ENCODE results near the gene TSPAN5. TPM values are rescaled to one million over a fixed set of nuclear protein-coding genes. Genes with fewer than 3 reads are reported as not detected.

TSPAN5 gene
- total RNA-seq, 1 donor from 2014 or later = 21.1 TPM

DNA sequence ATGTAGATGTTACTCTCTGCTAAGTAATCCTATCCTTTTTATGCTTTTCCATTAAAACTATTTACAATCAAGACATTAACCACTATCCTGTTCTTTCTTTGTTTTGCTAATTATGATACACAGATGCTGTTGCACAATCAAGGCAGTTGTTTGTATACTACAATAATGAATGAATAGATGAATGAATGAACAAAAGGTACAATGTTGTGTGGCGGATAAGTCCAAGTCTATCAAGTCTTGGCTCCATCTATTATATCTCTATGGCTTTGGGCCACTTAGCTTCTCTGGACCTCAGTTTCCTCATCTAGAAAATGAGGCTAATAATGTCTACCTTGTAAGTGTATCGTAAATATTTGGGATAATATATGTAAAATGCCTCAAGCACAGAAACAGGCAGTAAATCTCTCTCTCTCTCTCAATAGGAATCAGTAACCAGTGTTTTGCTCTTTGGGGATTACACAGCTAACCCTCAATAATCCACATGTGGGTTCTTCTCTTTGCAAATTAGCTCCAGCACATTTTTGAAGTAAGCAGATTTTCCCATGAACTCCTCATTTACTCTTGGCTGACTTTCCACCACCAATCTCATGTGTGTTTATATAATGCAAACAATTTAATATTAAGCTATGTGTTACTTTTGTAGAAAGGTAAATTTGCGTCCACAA lies 27.8 kb upstream of the TSPAN5 start:
- peaks cover 4% of the 10 kb centered on the region for H3K36me3 Mint-ChIP-seq (ENCODE audit: low read depth)
- no peak overlapping the region for H3K4me3 Mint-ChIP-seq (ENCODE audit: low read depth)
- H3K27ac Mint-ChIP-seq = no peak overlapping the region
- H3K4me1 Mint-ChIP-seq (ENCODE audit: low read depth) = peaks cover 24% of the 10 kb centered on the region
- intact Hi-C loops (cut with micrococcal nuclease) = loop anchor here (5.0 kb wide), 1 partner anchor 44 kb away; no protein-coding TSS in a partner anchor
- H3K27me3 Mint-ChIP-seq (ENCODE audit: low read depth) = no peaks in the 10 kb centered on the region
- H3K9me3 Mint-ChIP-seq = peaks cover 12% of the 10 kb centered on the region
- DNase-seq (ENCODE audit: low spot score) = no peak

DNA sequence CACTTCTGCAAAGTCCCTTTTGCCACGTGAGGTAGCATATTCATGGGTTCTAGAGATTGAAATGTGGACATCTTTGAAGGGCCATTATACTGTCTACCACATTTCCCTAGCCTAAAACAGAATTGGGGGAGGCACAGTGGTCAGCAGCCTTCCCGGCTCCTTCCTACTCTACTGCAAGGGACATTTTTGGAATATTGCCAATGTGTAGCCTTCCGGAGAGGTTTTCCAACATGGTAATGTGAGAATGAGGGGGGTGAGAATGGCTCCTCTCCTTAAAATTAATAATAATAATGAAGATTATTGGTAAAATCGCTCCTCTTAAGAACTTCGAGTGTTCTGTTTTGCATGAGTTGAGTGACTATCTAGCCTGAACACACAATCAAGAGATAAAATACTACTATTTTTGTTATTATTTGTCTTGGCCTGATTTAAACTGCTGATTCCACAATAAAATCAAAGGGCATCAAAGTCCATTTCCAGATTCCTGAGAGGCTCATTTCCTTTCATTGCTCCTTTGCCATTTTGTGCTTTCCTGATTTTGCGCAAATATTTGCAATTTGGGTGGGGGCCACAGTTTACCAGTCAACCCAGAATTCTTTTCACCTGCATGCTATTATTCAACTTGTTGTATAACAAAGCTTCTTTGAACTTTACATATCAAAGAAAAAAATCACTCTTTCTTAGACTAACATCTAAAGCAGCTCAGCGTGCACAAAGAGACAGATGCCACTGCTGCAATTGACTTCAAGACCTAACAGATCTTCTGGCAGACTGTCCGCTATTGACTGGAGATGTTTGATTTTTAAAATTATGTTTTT lies 27.0 kb upstream of the TSPAN5 start:
- Mint-ChIP-seq H3K9me3 (peaks cover 8% of the 10 kb centered on the region), H3K27ac (no peak overlapping the region), H3K36me3 (ENCODE audit: low read depth) (no peaks in the 10 kb centered on the region), H3K4me3 (ENCODE audit: low read depth) (no peak overlapping the region), H3K27me3 (ENCODE audit: low read depth) (no peaks in the 10 kb centered on the region), H3K4me1 (ENCODE audit: low read depth) (peaks cover 21% of the 10 kb centered on the region)
- DNase-seq (ENCODE audit: low spot score) = no peak
- intact Hi-C loops (cut with micrococcal nuclease) = loop anchor here (5.0 kb wide), 1 partner anchor 43 kb away; no protein-coding TSS in a partner anchor

DNA sequence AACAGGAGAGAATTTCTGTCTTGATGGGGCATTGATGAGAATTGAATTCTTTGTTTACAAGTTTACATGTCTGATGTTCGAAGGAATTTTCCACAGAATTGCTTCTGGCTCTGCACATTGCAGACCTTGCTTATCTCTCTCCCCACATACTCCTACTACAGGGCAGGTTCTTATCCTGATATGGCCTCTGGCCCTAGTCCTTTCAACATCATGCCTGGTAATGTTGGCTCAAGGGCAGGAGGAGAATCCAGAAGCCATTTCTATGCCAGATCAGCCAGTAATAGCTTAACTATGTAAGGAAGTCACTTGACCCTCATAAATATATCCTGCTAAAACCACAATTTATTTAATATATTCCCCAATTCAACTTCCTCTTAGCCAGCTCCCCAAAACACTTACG lies 24.3 kb upstream of the TSPAN5 start:
- no peak overlapping the region for H3K27ac Mint-ChIP-seq
- no peaks in the 10 kb centered on the region for H3K9me3 Mint-ChIP-seq
- DNase-seq (ENCODE audit: low spot score) = no peak
- H3K36me3 Mint-ChIP-seq (ENCODE audit: low read depth) = no peaks in the 10 kb centered on the region
- H3K27me3 Mint-ChIP-seq (ENCODE audit: low read depth) = peaks cover 2% of the 10 kb centered on the region
- H3K4me1 Mint-ChIP-seq (ENCODE audit: low read depth) = peaks cover 5% of the 10 kb centered on the region
- intact Hi-C loops (cut with micrococcal nuclease) = no loop called here
- H3K4me3 Mint-ChIP-seq (ENCODE audit: low read depth) = no peak overlapping the region

DNA sequence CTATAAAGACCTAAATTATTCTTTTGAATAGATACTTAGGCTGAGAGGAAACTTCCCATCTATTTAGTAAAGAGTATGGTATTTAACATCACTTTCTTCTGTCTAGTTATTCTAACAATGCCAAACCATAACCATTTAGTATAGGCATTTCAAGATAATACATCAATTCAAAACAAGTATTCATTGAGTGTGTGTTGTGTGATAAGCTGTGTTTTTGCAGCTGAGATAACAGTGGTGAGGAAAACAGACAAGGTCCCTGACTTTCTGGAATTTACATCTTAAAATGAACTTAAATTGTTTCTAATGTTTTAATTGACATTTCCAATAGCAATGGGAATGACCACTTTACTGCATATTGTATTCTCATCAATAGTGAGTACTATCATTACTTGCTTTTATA lies 22.4 kb upstream of the TSPAN5 start:
- Mint-ChIP-seq H3K27me3 (ENCODE audit: low read depth) (peaks cover 7% of the 10 kb centered on the region), H3K9me3 (no peaks in the 10 kb centered on the region), H3K4me3 (ENCODE audit: low read depth) (no peak overlapping the region), H3K27ac (no peak overlapping the region), H3K4me1 (ENCODE audit: low read depth) (peaks cover 2% of the 10 kb centered on the region), H3K36me3 (ENCODE audit: low read depth) (no peaks in the 10 kb centered on the region)
- DNase-seq (ENCODE audit: low spot score) = no peak
- intact Hi-C loops (cut with micrococcal nuclease) = no loop called here

DNA sequence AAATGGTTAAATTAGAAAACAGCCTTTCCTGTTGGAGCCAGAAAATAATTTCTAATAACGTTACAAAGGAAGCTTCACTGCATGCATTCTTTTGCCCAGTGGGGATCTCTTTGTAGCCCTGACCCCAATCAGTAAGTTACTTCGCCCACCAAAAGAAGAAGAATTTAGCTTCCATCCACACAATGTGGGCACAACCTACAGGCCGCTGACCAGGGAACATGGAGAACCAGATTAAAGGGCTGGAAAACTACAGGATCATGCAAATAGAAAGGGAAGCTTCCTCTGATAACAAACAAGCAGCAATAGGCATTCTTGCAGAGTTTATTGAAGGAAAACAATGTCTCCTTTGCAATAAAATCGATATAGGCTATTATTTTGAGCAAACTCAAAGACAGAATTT lies 21.3 kb upstream of the TSPAN5 start:
- intact Hi-C loops (cut with micrococcal nuclease) = no loop called here
- H3K9me3 Mint-ChIP-seq = no peaks in the 10 kb centered on the region
- H3K27me3 Mint-ChIP-seq (ENCODE audit: low read depth) = peaks cover 7% of the 10 kb centered on the region
- H3K4me3 Mint-ChIP-seq (ENCODE audit: low read depth) = no peak overlapping the region
- no peaks in the 10 kb centered on the region for H3K36me3 Mint-ChIP-seq (ENCODE audit: low read depth)
- H3K4me1 Mint-ChIP-seq (ENCODE audit: low read depth) = peaks cover 2% of the 10 kb centered on the region
- H3K27ac Mint-ChIP-seq = no peak overlapping the region
- DNase-seq (ENCODE audit: low spot score) = no peak

DNA sequence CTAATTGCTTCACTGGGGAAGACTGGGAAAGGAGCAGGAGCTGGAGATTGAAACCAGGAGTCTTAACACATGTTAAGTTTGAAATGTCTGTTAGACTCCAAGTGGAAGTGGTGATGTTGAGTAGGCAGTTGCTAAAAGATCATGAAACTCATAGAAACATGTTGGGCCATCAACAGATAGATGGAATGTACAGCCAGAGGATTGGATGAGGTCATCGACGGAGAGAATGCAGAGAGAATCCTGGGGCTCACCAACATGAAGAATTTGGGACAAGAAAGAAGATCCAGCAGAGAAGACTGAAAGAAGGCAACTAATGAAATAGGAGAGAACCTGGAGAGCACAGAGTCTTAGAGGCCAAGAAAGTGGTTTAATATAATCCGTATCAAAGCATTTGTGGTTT lies 19.4 kb upstream of the TSPAN5 start:
- H3K9me3 Mint-ChIP-seq = no peaks in the 10 kb centered on the region
- H3K4me1 Mint-ChIP-seq (ENCODE audit: low read depth) = peaks cover 12% of the 10 kb centered on the region
- H3K27ac Mint-ChIP-seq = no peak overlapping the region
- intact Hi-C loops (cut with micrococcal nuclease) = no loop called here
- H3K27me3 Mint-ChIP-seq (ENCODE audit: low read depth) = peaks cover 7% of the 10 kb centered on the region
- no peak for DNase-seq (ENCODE audit: low spot score)
- no peak overlapping the region for H3K4me3 Mint-ChIP-seq (ENCODE audit: low read depth)
- H3K36me3 Mint-ChIP-seq (ENCODE audit: low read depth) = no peaks in the 10 kb centered on the region

DNA sequence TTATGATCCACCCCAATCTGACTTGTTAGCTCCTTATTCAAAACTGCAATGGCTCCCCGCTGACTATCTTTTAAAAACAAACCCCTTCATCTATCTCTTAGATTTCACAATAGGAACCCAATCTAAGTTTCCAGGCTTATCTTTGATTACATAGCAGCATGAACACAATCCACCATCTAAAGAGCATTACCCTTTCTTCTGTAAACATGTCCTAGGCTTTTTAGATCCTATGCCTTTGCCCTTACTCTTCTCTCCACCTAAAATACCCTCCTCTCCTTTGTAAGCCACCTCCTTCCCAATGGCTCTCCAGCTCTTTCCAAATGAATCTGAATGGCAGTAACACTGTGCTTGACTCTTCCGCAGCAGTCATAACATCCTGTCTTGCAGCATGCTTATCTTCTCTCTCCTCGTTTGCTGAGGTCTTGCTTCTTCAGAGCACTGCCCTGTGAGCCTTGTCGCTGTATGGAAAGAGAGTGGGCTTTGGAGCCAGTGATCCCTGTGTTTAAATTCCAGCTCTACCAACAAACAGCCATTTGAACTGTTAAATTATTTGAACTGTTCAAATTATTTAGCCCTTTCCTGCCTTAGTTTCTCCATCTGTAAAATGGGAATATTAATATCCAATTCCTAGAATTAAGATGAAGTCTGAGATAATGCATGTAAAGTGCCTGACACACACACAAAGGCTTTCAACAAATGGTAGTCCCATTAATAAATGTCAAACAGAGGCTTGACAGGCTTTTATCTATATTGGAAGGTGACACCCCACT lies 16.2 kb upstream of the TSPAN5 start:
- no peak for DNase-seq (ENCODE audit: low spot score)
- Mint-ChIP-seq H3K36me3 (ENCODE audit: low read depth) (no peaks in the 10 kb centered on the region), H3K27ac (no peak overlapping the region), H3K27me3 (ENCODE audit: low read depth) (peaks cover 7% of the 10 kb centered on the region), H3K4me1 (ENCODE audit: low read depth) (peaks cover 24% of the 10 kb centered on the region), H3K9me3 (no peaks in the 10 kb centered on the region), H3K4me3 (ENCODE audit: low read depth) (no peak overlapping the region)
- intact Hi-C loops (cut with micrococcal nuclease) = no loop called here

DNA sequence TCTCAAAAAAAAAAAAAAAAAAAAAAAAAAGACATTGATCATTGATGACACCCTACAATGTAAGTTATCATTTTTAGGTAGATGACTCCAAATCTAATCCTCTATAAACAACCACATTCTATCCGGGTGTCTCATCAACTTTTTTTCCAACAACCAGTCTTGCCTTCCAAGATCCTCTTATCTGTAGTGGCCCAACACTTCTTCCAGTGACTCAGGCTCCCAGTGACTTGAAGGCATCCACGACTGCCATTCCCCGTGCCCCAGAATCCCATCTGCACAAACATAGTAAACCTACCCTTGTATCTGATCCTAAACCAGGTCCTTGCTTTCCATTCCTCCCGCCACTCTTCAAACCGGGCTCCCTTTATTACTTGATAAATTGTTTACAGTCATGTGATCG lies 15.6 kb upstream of the TSPAN5 start:
- no peaks in the 10 kb centered on the region for H3K36me3 Mint-ChIP-seq (ENCODE audit: low read depth)
- H3K4me3 Mint-ChIP-seq (ENCODE audit: low read depth) = no peak overlapping the region
- H3K27ac Mint-ChIP-seq = no peak overlapping the region
- H3K27me3 Mint-ChIP-seq (ENCODE audit: low read depth) = peaks cover 7% of the 10 kb centered on the region
- H3K9me3 Mint-ChIP-seq = no peaks in the 10 kb centered on the region
- DNase-seq (ENCODE audit: low spot score) = no peak
- intact Hi-C loops (cut with micrococcal nuclease) = no loop called here
- H3K4me1 Mint-ChIP-seq (ENCODE audit: low read depth) = peaks cover 24% of the 10 kb centered on the region

DNA sequence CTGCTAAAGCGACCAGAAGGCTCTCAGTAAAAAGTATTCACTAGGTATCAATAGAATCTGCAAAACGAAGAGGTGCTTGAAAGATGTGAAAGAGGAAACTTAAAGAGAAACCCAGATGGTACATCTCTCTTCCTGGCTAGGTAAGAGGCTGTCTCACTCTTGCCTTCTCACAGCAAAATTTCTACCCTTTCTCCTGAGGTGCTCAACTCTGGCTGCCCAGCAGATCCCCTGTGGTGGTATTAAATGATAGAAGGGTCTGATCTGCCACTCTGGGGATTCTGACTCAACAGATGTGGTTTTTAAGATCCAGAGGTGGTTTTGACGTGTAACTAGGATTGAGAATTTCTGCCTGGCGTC lies 14.9 kb upstream of the TSPAN5 start:
- no peaks in the 10 kb centered on the region for H3K9me3 Mint-ChIP-seq
- H3K36me3 Mint-ChIP-seq (ENCODE audit: low read depth) = no peaks in the 10 kb centered on the region
- H3K27ac Mint-ChIP-seq = no peak overlapping the region
- H3K27me3 Mint-ChIP-seq (ENCODE audit: low read depth) = peaks cover 7% of the 10 kb centered on the region
- intact Hi-C loops (cut with micrococcal nuclease) = no loop called here
- DNase-seq (ENCODE audit: low spot score) = no peak
- peaks cover 24% of the 10 kb centered on the region for H3K4me1 Mint-ChIP-seq (ENCODE audit: low read depth)
- H3K4me3 Mint-ChIP-seq (ENCODE audit: low read depth) = no peak overlapping the region

DNA sequence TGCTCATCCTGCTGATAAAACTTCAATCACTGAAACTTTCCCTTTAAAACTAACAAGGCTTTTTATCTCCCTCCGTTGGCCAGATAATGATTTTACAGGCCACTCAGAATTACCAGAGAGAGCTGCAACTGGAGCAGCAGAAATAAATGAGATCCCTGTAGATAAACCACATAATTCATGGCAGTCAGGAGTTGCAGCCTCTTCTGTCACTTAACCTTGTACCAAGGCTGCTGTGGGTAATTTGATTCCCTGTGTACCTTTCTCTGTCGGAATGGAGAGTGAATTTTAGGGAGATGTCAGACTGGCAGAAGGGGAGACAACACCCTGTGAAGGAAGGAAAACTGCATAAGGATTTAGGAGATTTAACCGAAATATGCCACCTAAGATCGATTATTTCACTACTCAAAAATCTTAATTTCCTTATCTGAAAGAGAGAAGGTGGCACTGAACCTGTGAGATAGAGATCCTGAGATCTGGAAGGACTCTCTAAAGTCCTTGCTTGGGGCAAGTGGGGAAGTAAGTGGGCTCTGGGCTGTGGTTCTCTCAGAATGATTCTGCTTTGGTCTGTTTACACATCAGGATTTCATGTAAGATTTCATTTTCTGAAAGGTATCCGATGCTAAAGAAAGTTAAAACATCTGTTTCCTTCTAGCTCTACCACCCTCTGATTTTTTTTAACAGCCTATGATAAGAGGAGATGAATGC lies 14.3 kb upstream of the TSPAN5 start:
- no peaks in the 10 kb centered on the region for H3K9me3 Mint-ChIP-seq
- intact Hi-C loops (cut with micrococcal nuclease) = no loop called here
- no peak for DNase-seq (ENCODE audit: low spot score)
- no peak overlapping the region for H3K27ac Mint-ChIP-seq
- H3K4me3 Mint-ChIP-seq (ENCODE audit: low read depth) = no peak overlapping the region
- H3K4me1 Mint-ChIP-seq (ENCODE audit: low read depth) = peaks cover 24% of the 10 kb centered on the region
- peaks cover 5% of the 10 kb centered on the region for H3K27me3 Mint-ChIP-seq (ENCODE audit: low read depth)
- no peaks in the 10 kb centered on the region for H3K36me3 Mint-ChIP-seq (ENCODE audit: low read depth)

DNA sequence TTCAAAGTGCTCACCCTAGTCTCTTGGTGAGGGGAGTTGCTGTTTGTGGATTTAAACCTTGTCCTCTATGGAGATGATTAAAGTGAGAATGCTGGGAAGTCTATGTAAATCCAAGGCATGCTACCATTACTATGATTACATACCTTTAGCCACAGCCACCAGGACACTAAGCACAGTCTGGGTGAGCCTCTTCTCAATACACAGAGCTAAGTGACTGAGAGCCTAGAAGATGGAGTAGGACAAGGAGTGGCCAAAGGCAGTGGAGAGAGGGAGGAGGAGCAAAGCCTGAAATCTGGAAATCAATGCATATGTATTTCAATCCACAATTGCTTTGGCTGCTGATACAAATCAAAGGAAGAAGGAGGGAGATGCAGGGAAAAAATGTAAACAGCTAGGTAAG lies 12.7 kb upstream of the TSPAN5 start:
- no peaks in the 10 kb centered on the region for H3K9me3 Mint-ChIP-seq
- no peak for DNase-seq (ENCODE audit: low spot score)
- no peak overlapping the region for H3K4me3 Mint-ChIP-seq (ENCODE audit: low read depth)
- intact Hi-C loops (cut with micrococcal nuclease) = no loop called here
- H3K36me3 Mint-ChIP-seq (ENCODE audit: low read depth) = no peaks in the 10 kb centered on the region
- H3K27me3 Mint-ChIP-seq (ENCODE audit: low read depth) = no peaks in the 10 kb centered on the region
- H3K4me1 Mint-ChIP-seq (ENCODE audit: low read depth) = peaks cover 24% of the 10 kb centered on the region
- no peak overlapping the region for H3K27ac Mint-ChIP-seq

DNA sequence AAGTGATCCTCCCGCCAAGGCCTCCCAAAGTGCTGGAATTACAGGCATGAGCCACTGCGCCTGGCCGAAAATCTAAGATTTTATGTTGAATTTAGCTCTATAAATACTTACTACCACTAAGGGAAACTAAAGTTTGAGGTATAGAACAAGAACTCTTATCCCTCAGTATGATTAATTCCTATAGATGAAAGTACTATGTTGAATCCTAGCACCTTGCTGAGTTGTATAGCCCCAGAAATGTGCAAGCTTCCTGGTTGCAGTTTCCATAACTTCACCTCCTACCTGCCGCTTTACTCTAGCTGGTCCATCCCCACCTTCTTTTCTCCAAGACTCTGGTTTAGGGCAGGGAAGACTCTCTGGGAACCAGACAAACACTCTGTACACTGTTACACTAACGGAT lies 11.8 kb upstream of the TSPAN5 start:
- no peak for DNase-seq (ENCODE audit: low spot score)
- intact Hi-C loops (cut with micrococcal nuclease) = no loop called here
- Mint-ChIP-seq H3K4me1 (ENCODE audit: low read depth) (peaks cover 25% of the 10 kb centered on the region), H3K4me3 (ENCODE audit: low read depth) (no peak overlapping the region), H3K36me3 (ENCODE audit: low read depth) (peaks cover under 1% of the 10 kb centered on the region), H3K27ac (no peak overlapping the region), H3K27me3 (ENCODE audit: low read depth) (no peaks in the 10 kb centered on the region), H3K9me3 (peaks cover 9% of the 10 kb centered on the region)
